SHP77 treated with DMSO at 0.1 percent for 48 hours (cell line): Measurements from ENCODE around the gene SEMA3G.
A peak's percentile ranks its signal among the peaks of the same experiment; 100 is the strongest.

Source experiments
- DNase-seq: peaks from one replicate; lab custom pipeline; 2025; lab: John Stamatoyannopoulos, UW

SEMA3G gene

DNA sequence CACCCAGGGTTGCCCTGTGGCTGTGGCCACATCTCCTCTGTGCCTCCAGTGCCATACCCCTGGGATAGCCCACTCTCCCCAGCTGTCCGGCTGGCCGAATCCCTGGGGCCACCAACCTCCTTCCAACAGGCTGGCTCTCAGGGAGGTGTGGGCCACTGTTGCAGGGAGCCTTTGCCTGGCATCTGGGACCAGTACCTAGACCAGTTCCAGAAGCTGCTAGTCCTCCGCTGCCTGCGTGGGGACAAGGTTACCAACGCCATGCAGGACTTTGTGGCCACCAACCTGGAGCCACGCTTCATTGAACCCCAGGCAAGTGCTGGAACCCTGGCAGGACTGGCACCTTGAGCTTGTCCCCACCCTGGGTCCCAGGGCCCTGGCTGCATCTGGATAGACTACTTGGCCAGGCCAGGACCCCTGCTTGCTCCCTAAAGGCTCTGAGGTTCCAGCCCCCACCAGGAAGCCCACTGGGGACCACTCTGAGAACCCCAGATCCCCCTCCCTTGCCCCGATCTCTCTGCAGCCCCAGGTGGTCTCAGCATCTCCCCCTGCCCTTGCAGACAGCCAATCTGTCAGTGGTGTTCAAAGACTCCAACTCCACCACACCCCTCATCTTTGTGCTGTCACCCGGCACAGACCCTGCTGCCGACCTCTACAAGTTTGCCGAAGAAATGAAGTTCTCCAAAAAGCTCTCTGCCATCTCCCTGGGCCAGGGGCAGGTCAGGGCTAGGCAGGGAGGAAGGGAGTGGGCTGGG lies 50.0 kb downstream of the SEMA3G start:
- no peak for DNase-seq

DNA sequence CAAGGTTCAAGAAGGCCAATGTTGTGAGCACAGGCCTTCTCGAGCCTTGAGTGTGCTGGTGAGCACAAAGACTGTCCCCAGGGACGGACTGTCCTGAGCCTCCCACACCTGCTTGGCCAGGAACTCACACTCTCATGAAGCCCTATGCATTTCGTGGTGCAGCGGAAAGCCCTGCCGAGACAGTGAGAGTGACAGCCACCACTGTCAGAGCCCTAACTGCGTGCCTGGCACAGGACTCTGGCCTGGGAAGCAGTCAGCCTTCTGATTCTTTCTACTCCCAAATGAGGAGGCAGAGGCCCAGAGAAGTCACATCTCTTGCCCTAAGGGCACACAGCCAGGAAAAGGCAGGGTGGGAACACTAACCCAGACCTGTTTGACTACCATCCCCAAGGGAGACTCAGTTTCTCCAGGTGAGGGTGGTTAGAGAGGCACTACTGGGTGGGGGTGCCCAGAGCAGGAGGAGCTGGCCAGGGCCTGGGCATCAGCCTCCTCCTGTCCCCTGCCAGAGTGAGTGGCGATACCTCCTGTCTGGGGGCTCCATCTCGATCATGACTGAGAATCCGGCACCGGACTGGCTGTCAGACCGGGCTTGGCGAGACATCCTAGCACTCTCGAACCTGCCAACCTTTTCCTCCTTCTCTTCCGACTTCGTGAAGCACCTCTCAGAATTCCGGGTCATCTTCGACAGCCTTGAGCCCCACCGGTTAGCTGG lies 50.8 kb downstream of the SEMA3G start:
- no peak for DNase-seq

DNA sequence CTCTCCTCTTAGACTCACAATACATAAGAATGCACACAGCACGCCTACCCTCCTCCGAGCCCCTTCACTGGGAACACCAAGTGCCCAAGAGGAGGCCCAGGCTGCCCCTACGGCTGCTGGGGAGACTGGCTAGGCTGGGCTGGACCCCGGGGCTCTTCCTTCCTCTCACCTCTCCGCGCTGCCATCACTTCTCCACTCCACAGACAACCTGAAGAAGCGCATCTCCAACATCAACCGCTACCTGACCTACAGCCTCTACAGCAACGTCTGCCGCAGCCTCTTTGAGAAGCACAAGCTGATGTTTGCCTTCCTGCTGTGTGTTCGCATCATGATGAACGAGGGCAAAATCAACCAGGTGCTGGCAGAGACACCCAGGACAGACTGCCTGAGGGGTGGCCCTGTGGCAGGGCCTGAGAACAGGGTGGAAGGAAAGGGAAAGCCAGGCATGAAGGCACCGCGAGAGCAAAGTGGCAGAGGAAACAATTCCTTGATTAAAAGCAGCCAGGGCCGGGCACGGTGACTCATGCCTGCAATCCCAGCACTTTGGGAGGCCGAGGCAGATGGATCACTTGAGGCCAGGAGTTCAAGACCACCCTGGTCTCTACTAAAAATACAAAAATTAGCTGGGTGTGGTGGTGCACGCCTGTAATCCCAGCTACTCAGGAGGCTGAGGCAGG lies 51.6 kb downstream of the SEMA3G start:
- no peak for DNase-seq

DNA sequence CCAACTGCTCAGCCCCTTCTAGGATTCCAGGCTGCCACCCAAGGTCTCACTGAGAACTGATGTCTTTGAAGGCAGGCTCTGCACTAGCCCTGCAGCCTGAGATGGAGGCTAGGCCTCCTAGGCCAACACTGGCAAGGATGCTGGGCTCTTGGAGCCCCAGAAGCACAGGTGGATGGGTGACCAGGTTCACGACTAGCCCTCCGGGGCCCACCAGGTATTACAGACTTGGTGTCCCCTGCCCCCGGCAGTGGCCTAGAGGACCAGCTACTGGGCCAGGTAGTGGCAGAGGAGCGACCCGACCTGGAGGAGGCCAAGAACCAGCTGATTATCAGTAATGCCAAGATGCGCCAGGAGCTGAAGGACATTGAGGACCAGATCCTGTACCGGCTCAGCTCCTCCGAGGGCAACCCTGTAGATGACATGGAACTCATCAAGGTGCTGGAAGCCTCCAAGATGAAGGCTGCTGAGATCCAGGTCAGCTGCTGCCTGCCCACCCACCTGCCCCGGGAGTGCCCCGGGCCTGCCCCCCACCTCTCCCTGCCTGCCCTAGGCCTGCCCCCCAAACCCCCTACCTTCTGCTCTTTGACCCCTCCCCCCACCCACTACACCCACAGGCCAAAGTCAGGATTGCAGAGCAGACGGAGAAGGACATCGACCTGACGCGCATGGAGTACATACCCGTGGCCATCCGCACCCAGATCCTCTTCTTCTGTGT lies 52.5 kb downstream of the SEMA3G start:
- DNase-seq = no peak

DNA sequence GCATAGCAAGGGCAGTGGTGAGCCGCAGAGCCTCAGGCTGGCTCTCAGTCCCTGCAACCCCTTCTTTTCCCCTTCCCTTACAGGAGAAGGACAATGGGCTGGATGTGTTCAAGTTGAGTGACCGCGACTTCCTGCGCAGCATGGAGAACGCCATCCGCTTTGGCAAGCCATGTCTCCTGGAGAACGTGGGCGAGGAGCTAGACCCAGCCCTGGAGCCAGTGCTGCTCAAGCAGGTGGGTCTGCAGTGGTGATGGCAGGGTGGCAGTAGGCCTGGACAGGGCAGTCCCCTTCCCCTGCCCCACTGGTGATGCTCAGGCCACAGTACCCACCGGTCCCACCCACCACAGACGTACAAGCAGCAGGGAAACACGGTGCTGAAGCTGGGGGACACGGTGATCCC lies 53.8 kb downstream of the SEMA3G start:
- no peak for DNase-seq

DNA sequence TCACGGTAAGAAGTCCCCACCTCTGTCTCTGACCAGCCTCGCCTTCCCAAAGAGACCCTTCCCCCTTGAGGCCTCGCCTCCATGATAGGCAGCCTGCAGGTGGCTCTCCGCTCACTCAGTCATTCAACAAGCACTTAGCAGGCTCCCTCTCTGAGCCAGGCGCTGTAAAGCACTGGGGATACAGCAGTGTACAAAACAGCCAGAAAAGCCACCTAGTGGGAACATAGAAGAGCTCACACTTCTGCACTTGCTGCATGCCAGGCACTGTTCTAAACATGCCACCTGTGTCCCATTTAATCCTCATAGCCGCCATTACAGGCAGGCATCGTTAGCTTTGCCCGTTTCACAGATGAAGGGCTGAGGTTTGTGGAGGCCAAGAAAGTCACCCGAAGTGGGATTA lies 56.0 kb downstream of the SEMA3G start:
- DNase-seq = no peak

DNA sequence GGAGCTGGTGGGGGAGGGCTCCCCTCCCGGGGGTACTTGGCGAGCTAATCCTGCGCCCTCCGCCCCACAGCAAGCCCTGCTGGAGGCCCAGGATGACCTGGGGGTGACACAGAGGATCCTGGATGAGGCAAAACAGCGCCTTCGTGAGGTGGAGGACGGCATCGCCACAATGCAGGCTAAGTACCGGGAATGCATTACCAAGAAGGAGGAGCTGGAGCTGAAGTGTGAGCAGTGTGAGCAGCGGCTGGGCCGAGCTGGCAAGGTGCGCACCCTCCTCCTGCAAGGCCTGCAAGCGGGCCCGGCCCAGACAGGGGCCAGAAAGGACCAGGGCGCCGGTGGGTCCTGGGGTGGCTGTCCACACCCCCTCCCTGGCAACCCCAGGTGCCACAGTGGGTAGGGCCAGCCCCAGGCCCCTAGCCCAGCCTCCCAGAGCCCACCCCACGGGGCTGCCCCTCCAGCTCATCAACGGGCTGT lies 56.5 kb downstream of the SEMA3G start:
- DNase-seq = no peak

DNA sequence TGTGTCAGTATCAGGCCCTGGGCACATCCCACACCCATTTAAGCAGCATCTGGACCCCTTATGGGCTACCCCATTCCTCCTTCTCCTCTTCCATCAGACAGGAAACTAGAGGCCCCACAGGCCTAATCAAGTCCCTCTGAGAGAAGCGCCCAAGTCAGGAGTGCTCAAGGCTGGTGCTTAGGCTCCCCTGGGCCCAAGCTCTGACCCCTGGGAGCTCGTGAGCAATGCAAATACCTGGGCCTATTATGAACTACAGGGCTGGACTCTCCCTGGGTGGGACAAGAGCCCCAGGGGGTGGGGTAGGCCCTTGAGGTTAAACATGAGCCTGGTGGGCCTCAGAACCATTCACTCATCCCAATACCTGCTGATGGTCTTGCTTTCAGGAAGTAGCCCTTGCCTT lies 57.4 kb downstream of the SEMA3G start:
- no peak for DNase-seq

DNA sequence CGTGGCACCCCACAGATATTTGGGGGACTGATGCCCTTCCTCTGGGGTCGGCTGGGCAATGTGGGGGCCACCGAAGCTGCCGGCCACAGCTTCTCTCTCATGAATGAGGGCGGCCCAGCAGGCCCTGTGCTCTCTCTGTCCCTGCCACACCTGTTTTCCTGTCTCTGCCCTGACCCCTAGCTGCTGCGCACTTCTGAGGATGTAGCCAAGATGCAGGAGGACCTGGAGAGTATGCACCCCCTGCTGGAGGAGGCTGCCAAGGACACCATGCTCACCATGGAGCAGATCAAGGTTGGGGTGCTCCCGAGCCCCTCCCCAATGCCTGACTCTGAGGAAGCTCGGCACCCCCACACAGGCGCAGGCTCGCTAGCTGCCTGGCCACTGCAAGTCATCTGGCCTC lies 59.7 kb downstream of the SEMA3G start:
- peak; percentile 18 for DNase-seq

DNA sequence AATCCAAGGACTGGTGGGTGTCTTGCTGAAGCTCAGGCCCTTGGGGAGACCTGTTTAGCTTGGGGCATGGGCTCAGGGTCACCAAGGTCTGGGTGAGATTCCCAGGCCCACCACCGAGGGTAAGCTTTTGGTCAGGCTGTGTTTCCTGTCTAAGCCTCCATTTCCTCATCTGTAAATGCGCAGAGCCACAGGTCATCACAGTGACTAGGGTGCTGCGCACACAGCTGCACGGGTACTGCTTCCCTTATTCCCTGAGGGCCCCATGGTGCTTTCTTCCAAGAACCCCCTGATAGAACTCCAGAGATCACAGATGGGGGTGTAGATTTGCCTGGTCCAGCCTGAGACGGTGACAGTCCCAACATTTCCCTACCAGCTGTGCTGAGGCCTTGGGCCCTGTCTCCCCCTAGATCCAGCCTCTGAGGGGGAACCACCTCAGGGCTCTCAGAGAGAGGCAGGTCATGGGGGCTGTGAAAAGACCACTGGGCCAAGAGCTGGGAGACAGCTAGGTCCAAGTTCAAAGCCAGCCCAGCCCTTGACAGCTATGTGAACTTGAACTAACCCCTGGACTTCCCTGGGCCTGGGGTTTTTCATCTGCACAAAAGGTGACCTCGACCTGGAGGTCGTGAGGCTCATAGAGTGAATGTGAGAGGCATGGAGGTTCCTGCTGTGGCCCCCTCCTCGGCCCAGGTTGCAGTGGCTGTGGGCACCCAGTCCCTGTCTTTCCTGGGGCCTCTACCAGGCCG lies 60.7 kb downstream of the SEMA3G start:
- no peak for DNase-seq

DNA sequence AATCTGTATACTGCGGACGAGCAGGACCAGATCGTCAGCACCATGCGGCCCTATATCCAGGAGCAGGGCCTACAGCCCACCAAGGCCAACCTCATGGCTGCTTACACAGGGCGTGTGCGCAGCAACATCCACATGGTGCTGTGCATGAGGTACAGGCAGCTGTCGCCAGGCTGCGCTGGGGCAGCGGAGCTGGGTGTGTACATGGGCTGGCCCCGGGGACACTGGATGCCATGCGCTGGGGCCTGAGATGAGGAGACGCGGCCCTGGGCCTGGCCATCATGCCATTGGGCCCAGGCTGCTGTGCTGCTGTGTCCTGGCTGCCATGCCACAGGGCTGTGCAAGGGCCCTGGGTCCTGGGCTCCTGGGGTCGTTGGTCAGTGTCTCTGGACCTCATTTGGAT lies 61.5 kb downstream of the SEMA3G start:
- DNase-seq = no peak
